K562 (cell line): Measurements from ENCODE around the gene PPP4R4. TPM values are rescaled to one million over a fixed set of nuclear protein-coding genes. Genes with fewer than 3 reads are reported as not detected.
A peak's percentile ranks its signal among the peaks of the same experiment; 100 is the strongest.

ENCODE experiments used
- ATAC-seq: fragments of 200-7000 bp; cut with Tn5 transposase; 3 replicates; pipeline ENCODE4 v1.9.1; 2020; ENCODE audit warnings: moderate library complexity
- BruUV-seq: library from RNA; stranded (reverse); fragments of 400-500 nt; replicated peaks from 2 replicates; lab custom pipeline; 2021; lab: Mats Ljungman, UMichigan
- CTCF ChIA-PET: fragments of 300-600 bp; formaldehyde crosslinking; extraction: SDS; loops from one replicate; lab custom pipeline; 2021; ENCODE audit warnings: low intra/inter-chr PET ratio; lab: Yijun Ruan, JAX
- POLR2A ChIA-PET: fragments of 300-600, 350-650 bp; sonication (Branson Sonifier 250); formaldehyde crosslinking; extraction: SDS; loops from one replicate; lab custom pipeline; 2021; ENCODE audit warnings: antibody characterized with exemption, inconsistent platforms; lab: Yijun Ruan, JAX
- DNase-seq, 4 experiments: peaks; one replicate each; pipeline versions ENCODE4 v3.0.0 to v3.0.0-alpha.2; 2011 to 2018; ENCODE audit warnings: low spot score in 3 of 4, mixed read lengths in 3 of 4; ENCODE audit errors: extremely low read depth in 1 of 4
- FAIRE-seq: peaks from 2 replicates; lab custom pipeline; 2011; peaks lifted over from hg19 to GRCh38; lab: Jason Lieb, UNC
- H2AFZ ChIP-seq: 2 replicates; pipeline ENCODE4 v1.6.0; 2011; ENCODE audit warnings: low read depth, low read length, control low read depth, inconsistent platforms
- H3K27ac ChIP-seq: fragments of 200-600 bp; 3 replicates; pipeline ENCODE4 v1.8.0; 2011; ENCODE audit warnings: low read depth, mild to moderate bottlenecking, control low read depth, inconsistent platforms, low read length, moderate library complexity, mixed read lengths; ENCODE audit errors: extremely low read depth
- H3K27me3 ChIP-seq, 2 experiments: fragments of 300-600 bp in 1 of 2; 2 replicates in 1 of 2; 3 replicates in 1 of 2; pipeline versions ENCODE4 v1.6.0 to v1.8.0; 2011; ENCODE audit warnings: inconsistent platforms in 2 of 2, low read length in 2 of 2, mild to moderate bottlenecking in 1 of 2, mixed read lengths in 1 of 2, moderate library complexity in 1 of 2; ENCODE audit not compliant: control insufficient read depth in 2 of 2, insufficient read depth in 2 of 2
- H3K36me3 ChIP-seq: fragments of 300-600 bp; 3 replicates; pipeline ENCODE4 v1.8.0; 2011; ENCODE audit warnings: mild to moderate bottlenecking, low read length, inconsistent platforms; ENCODE audit not compliant: control insufficient read depth, insufficient read depth
- H3K4me1 ChIP-seq, 2 experiments: fragments of 200-600 bp in 1 of 2; replicated peaks in 1 of 2; 2 replicates in 1 of 2; 3 replicates in 1 of 2; pipeline versions ENCODE4 v1.5.1 to v1.8.0; 2011; ENCODE audit warnings: inconsistent platforms in 2 of 2, low read length in 2 of 2, mild to moderate bottlenecking in 1 of 2, mixed read lengths in 1 of 2, moderate library complexity in 1 of 2; ENCODE audit not compliant: control insufficient read depth in 2 of 2, insufficient read depth in 2 of 2
- H3K4me2 ChIP-seq: 2 replicates; pipeline ENCODE4 v1.6.1; 2011; ENCODE audit warnings: low read length, control low read depth, inconsistent platforms, mixed read lengths; ENCODE audit not compliant: insufficient read depth
- H3K4me3 ChIP-seq: fragments of 200-600 bp; sonication (generic), shearing (Covaris generic); 2 replicates; pipeline ENCODE4 v1.5.1; 2016; ENCODE audit warnings: control low read depth, inconsistent platforms
- H3K79me2 ChIP-seq: fragments of 200-600 bp; 3 replicates; pipeline ENCODE4 v1.8.0; 2011; ENCODE audit warnings: low read length, inconsistent platforms; ENCODE audit not compliant: control insufficient read depth, insufficient read depth
- H3K9ac ChIP-seq, 2 experiments: 2 replicates each; pipeline versions ENCODE4 v1.6.0 to v1.6.1; 2011; ENCODE audit warnings: low read depth in 2 of 2, low read length in 2 of 2, control low read depth in 1 of 2, inconsistent platforms in 1 of 2, mild to moderate bottlenecking in 1 of 2, mixed read lengths in 1 of 2; ENCODE audit not compliant: insufficient read depth in 1 of 2
- H3K9me1 ChIP-seq: one replicate; pipeline ENCODE4 v1.6.0; 2011; ENCODE audit warnings: inconsistent platforms, mild to moderate bottlenecking, low read length, moderate library complexity; ENCODE audit not compliant: control insufficient read depth, insufficient read depth
- H3K9me3 ChIP-seq: replicated peaks from 2 replicates; pipeline ENCODE4 v1.5.1; 2011; ENCODE audit warnings: low read depth, low read length, inconsistent platforms; ENCODE audit not compliant: control insufficient read depth, insufficient read depth
- H4K20me1 ChIP-seq: replicated peaks from 2 replicates; pipeline ENCODE4 v1.6.1; 2011; ENCODE audit warnings: low read length, inconsistent platforms, mixed read lengths; ENCODE audit not compliant: control insufficient read depth, insufficient read depth
- BRD4 ChIP-seq: fragments of 200-600 bp; sonication (generic); IDR thresholded peaks from 2 replicates; pipeline ENCODE4 v1.6.1; 2017; ENCODE audit warnings: inconsistent platforms
- DIDO1 ChIP-seq: fragments of 450-650 bp; IDR thresholded peaks from 2 replicates; pipeline ENCODE4 v1.6.1; 2016; ENCODE audit warnings: low read depth, missing biosample characterization, missing genetic modification characterization
- EGR1 ChIP-seq: fragments of 450-650 bp; conservative IDR thresholded peaks from 2 replicates; pipeline ENCODE4 v1.6.1; 2017; ENCODE audit warnings: mild to moderate bottlenecking
- FOXA1 ChIP-seq: fragments of 450-650 bp; IDR thresholded peaks from 2 replicates; pipeline ENCODE4 v1.6.1; 2016; ENCODE audit warnings: mild to moderate bottlenecking, borderline replicate concordance
- PBX2 ChIP-seq, 2 experiments: IDR thresholded peaks in 1 of 2; conservative IDR thresholded peaks in 1 of 2; 2 replicates each; pipeline ENCODE4 v1.6.1; 2016; ENCODE audit warnings: low read depth in 2 of 2, mild to moderate bottlenecking in 1 of 2, missing compliant biosample characterization in 1 of 2, missing genetic modification characterization in 1 of 2, moderate library complexity in 1 of 2
- PKNOX1 ChIP-seq: fragments of 450-650 bp; IDR thresholded peaks from 2 replicates; pipeline ENCODE4 v1.6.1; 2016
- RFX1 ChIP-seq: fragments of 450-650 bp; IDR thresholded peaks from 2 replicates; pipeline ENCODE4 v1.6.1; 2016; ENCODE audit warnings: mild to moderate bottlenecking, moderate library complexity
- ZFP1 ChIP-seq: fragments of 450-650 bp; formaldehyde crosslinking; IDR thresholded peaks from 2 replicates; pipeline ENCODE4 v1.4.0; 2020; ENCODE audit warnings: mild to moderate bottlenecking, mixed read lengths
- ZNF384 ChIP-seq: IDR thresholded peaks from 2 replicates; pipeline ENCODE4 v1.6.1; 2012; ENCODE audit warnings: low read depth, low read length, improper control_type of control experiment
- WGBS: fragments of 100-300 bp; shearing (Covaris generic); methylation state at CpG from one replicate; pipeline ENCODE4 v1.1.6; 2016; ENCODE audit warnings: low coverage, mixed read lengths; ENCODE audit not compliant: insufficient coverage; ENCODE audit errors: missing lambda C conversion rate; 5-methylcytosine and 5-hydroxymethylcytosine counted together
- in situ Hi-C: fragments of 300-500 bp; cut with MboI; formaldehyde crosslinking; loops from 4 replicates; pipeline ENCODE4 v1.15.0; 2018; ENCODE audit warnings: inconsistent platforms, mixed read lengths
- intact Hi-C: fragments of 100-400 bp; cut with micrococcal nuclease; formaldehyde crosslinking; loops from 2 replicates; pipeline ENCODE4 v1.14.2; 2022
- polyA plus RNA-seq, 8 experiments: library from polyadenylated mRNA; depleted of rRNA in 4 of 8; stranded (reverse) in 5 of 8; unstranded in 3 of 8; fragments of >200 nt; fragmentation: Nextera tagmentation in 2 of 8; fragmentation: Illumina TruSeq in 1 of 8; extraction: Ambion mirVana in 2 of 8; extraction: Trizol in 1 of 8; gene quantifications; 2 replicates each; pipeline versions ENCODE4 v1.2.1 to v1.2.3, GENCODE V29; 2011 to 2014; ENCODE audit warnings: inconsistent platforms in 1 of 8, missing spikeins in 1 of 8
- total RNA-seq, 7 experiments: library from RNA; depleted of rRNA in 6 of 7; stranded (reverse); fragments of >200 nt in 6 of 7; fragmentation: Illumina TruSeq in 2 of 7; extraction: Trizol in 2 of 7; gene quantifications; 2 replicates each; pipeline versions ENCODE4 v1.2.1 to v1.2.3, GENCODE V29; 2011 to 2021; ENCODE audit warnings: low replicate concordance in 1 of 7

The PPP4R4 gene
- total and polyA plus RNA-seq, 9 of the 15 experiments (the other 6 are each of a cell fraction or from before 2014, with no cell fraction given) = 0.11 to 0.26 TPM; not detected in 7

- TF ChIP-seq BRD4 = no peak
- no peak for TF ChIP-seq ZFP1
Observed at GRCh38 chr14:94129111-94129757, 44.9 kb upstream of the PPP4R4 start, which contains the start of gene IFI27L2 (continued).

- POLR2A ChIA-PET = no interaction called here
- peak; percentile 22; the same call in 1 of the 2 replicates for TF ChIP-seq RFX1
- TF ChIP-seq PKNOX1 = 0 out of 2 replicates have a peak, but pooled peaks have one; percentile 35
- no peak for TF ChIP-seq DIDO1 (tag)
- no peak for TF ChIP-seq FOXA1
- peak; percentile 45 for TF ChIP-seq EGR1
- no peak for TF ChIP-seq PBX2 (CRISPR knock-in tag; IDR thresholded peaks at IDR 0.05; ENCODE audit: low read depth)
- 0 out of 2 replicates have a peak, but pooled peaks have one; percentile 14 for TF ChIP-seq PBX2 (tag; conservative IDR thresholded peaks at IDR 0.05; ENCODE audit: low read depth)
- peak; percentile 82 for TF ChIP-seq ZNF384
- TF ChIP-seq, all 486 proteins: peak for 5
- Histone ChIP-seq H3K4me2 (peak overlapping the region; percentile 73), H3K9ac (no peak overlapping the region), H4K20me1 (no peaks in the 10 kb centered on the region), H3K9me1 (no peaks in the 10 kb centered on the region), H3K9me3 (no peaks in the 10 kb centered on the region), H2AFZ (peak overlapping the region; percentile 82), H3K27ac (no peak overlapping the region), H3K4me1 (peaks cover 0 to 7% of the 10 kb centered on the region in 2 experiments; a peak in 3 of 5 replicates), H3K4me3 (peak overlapping the region; percentile 23), H3K36me3 (no peaks in the 10 kb centered on the region), H3K27me3 (peaks cover 0 to 12% of the 10 kb centered on the region in 2 experiments; a peak in 2 of 5 replicates), H3K79me2 (no peaks in the 10 kb centered on the region)
- BruUV-seq = no TSS peak
- WGBS = 0% methylated on average over 7 of the region's 12 CpGs
- in situ Hi-C loops = no loop called here
- peak; percentile 33 to 58 (median 38) for DNase-seq
- CTCF ChIA-PET = no interaction called here
- intact Hi-C loops = no loop called here
- peak; percentile 77 for ATAC-seq
- no peak for FAIRE-seq
Observed at GRCh38 chr14:94129758-94130414, 44.2 kb upstream of the PPP4R4 start.
